Activated naive CD4-positive, alpha-beta T cell treated with Interleukin-2 at 50 U/mL for 16 hours (primary cell): Measurements from ENCODE around the gene SLC16A9.
"Not testable (repeated sequence)": the region's sequence is repeated elsewhere in the genome, so short reads cannot be mapped to it uniquely, and the experiment has no call there.

ENCODE experiments used
- DNase-seq: peaks from one replicate; pipeline ENCODE4 v3.0.0-alpha.2; 2020

Gene SLC16A9

DNA sequence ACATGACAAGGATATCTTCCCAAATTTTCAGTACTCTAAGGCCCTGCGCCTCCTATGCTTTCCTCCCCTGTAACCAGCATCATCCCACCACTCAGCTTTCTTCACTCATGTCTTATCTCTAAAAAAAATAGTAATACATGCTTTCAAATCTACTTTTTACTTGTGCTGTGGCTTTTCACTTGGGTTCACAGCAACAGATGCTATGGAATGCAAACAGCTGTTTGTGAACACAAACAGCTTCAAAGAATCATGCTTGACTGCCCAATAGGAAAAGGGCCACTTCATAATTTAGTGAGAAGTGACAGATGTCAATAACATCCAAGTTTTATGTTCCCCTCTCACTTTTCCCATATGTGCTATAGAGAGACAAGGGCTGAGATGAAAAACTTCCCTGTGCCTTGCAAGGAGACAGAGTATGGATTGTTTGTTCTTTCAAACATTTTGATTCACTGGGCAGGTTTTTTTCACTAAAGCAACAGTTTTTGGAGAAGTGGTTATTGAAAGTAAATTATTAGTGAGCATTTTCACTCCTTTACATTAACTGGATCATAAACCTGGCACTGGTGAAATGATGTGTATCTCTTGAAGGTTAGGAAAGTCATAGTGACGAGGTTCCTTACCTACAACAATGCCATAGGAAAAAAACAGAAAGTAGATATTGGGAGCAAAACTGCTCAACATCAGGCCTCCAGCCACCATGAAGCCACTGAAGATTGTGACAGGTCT is 37.3 kb downstream of the SLC16A9 start:
- no peak for DNase-seq

DNA sequence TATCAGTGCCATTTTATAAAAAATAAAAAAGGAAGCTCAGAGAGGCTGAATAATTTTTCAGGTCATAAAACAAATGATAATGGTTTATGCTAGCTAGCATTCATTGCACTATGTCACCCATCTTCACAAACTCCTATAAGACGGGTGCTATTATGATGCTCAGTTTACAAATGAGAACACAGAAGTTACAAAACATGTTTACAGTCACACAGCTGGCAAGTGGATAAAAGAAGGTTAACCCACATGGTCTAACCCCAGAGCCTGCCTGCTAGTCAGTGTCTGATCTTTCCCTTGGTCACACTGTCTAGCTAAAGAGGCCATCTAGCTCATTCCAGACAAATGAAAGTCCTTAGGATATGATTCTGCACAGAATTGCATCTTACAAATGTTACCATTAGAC is 39.4 kb downstream of the SLC16A9 start:
- DNase-seq, result no peak

DNA sequence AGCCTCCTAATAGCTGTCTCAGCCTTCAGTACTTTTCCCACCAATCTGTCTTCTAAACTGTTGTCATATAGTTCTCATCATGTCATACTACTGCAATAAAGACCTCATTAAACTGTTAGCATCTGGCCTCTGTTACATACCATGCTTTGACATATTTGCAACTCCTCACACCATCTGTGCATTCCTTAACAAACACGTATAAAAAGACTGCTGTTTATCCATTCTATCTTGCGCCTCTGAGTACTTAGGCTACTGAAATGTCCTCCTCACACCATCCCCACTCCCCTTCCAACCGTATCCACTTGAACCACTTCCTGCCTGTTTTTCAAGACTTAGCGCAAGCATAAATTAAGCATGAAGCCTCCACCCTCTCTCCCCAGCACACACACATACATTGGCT is 41.6 kb downstream of the SLC16A9 start:
- no peak for DNase-seq

GRCh38 chr10:59666310-59666709 is 43.3 kb downstream of the SLC16A9 start:
- DNase-seq, result no peak

DNA sequence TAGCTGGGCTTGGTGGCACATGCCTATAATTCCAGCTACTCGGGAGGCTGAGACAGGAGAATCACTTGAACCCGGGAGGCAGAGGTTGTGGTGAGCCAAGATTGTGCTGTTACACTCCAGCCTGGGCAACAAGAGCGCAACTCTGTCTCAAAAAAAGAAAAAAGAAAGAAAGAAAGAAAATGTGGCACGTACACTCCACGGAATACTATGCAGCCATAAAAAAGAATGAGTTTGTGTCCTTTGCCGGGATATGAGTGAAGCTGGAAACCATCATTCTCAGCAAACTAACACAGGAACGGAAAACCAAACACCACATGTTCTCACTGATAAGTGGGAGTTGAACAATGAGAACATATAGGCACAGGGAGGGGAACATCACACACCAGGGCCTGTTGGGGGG is 46.4 kb downstream of the SLC16A9 start:
- DNase-seq, result not testable (repeated sequence)

DNA sequence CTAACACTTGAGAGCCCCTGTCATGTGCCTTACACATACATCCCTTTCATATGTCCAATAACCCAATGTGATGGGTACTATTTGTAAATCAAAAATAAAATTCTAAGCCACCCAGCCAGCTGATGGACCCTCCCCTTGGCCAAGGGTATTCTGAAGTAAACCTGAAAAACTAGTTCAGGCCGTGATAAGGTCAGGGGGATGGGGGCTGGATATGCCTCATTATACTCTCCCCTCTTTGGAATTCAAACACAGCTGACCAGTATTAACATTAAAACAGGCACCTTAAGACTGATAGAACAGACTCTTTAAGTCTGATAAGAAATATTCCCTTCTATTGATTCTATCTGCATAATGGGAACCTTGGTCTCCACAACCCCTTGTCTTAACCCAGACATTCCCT is 51.9 kb downstream of the SLC16A9 start:
- DNase-seq, result no peak

GRCh38 chr10:59655309-59655708 is 54.3 kb downstream of the SLC16A9 start:
- DNase-seq, result no peak

DNA sequence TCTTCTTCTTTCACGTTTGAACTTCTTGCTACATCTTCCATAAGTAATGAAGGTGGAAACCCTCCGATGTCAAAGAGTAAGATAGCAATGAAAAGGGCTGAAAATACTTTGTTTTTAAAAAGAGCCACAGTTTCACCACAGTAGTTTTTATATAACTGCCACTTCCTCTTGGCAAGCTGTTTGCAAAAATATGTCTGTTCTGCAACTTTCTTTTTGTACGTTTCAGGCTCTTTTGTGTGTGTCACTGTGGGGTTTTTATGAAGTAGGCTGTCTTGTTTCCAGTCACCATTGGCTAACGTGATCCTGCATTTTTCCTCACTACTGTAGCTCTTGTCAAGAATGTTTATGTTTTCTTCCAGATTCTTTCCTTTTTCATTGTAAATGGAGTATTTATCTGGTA is 55.6 kb downstream of the SLC16A9 start:
- no peak for DNase-seq

DNA sequence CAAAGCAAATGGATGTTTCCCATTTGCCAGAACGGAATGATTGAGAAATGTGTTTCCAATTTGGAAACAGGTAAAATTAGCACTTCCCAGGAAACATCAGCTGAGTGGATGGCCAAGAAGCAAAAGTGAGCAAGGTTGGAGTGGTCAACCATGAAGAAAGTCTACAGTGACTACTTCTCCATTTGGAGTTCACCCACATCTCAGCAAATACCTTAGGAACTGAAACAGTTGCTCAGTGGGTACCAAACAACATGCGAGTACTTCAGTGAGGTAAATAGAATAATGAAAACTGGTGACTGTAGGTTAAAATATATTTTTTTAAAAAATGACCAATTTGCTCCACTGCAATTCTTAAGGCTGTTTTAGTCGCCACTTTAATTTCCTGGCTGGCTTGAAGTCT is 57.7 kb downstream of the SLC16A9 start:
- no peak for DNase-seq

DNA sequence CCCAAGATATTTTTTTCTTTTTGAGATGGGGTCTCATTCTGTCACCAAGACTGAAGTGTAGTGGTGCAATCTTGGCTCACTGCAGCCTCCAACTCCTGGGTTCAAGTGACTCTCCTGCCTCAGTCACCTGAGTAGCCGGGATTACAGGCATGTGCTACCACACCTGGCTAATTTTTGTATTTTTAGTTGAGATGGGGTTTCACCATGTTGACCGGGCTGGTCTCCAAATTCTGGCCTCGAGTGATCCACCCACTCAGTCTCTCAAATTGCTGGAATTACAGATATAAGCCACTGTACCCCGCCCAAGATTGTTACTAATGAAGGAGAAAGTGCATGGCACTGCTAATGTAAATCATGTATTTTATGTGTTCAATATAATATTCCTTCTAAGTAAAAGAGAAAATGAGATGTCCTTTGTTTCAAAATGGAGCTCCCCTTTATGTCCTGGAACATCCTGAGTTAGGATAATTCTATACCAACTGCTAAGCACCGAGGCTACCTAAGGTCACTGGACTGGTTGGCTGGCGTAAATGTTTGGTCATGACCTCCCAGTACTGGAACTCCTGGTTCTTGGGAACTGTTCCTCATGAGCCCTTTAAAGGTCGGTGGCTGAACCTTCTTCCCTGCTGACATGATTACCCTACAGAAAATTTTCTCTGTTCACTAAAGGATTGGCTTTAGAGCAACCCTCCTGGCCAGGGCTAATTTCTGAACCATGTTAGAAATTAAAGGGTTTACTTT is 59.9 kb downstream of the SLC16A9 start:
- DNase-seq, result no peak

- DNase-seq, result no peak
Observed at GRCh38 chr10:59648711-59649201, 60.9 kb downstream of the SLC16A9 start.

DNA sequence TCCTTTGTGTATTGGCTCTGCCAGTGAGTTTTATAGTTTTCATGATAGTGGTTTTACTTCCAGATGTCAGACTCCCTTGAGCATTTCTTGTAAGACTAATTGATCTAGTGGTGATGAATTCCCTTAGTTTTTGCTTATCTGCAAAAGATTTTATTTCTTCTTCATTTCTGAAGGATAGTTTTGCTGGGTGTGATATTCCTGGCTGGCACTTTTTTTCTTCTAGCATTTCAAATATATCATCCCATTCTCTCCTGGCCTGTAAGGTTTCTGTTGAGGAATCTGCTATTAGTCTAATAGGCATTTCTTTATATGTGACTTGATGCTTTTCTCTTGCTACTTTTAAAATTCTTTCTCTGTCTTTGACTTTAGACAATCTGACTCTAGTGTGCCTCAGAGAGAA is 64.8 kb downstream of the SLC16A9 start:
- no peak for DNase-seq

GRCh38 chr10:59641688-59642087 is 68.0 kb downstream of the SLC16A9 start:
- DNase-seq, result not testable (repeated sequence)

- DNase-seq, result no peak
Observed at GRCh38 chr10:59635502-59636290, 74.0 kb downstream of the SLC16A9 start.

DNA sequence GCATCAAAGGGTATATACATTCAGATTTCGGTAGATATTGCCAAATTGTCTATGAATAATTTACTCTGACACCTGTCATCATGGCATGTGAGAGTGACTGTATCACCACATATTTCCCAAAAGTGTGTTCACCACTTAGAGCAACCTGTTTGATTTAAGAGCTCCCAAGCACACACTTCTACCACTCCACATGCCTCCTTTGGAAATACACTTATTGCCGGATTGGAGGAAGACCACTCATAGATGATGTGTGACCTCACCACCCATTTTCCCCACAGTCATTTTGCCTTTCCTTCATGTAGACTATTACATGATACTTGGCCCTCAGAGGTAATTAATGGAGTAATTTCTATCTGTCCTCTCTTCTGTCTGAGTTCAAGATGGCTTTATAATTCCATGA is 75.5 kb downstream of the SLC16A9 start:
- no peak for DNase-seq

DNA sequence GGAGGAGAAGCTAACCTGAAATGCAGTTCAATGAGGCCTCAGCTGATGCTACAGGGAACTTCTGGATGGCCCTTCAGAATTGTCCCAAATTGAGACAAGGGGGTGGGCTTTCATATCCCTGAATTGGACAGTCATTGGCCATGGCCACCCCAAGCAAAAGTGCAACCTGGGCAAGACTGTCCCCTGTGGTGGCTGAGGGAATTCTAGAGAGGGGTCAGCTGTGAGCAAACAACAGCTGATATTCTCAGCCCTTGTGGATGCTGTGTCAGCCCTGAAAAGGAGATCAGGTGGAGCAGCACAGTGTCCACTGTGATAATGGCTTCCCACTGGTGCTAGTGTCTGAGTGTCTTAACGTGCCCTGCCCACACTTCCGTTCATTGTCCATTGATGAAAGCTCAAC is 76.6 kb downstream of the SLC16A9 start:
- DNase-seq, result no peak

GRCh38 chr10:59631882-59632807 is 77.5 kb downstream of the SLC16A9 start:
- DNase-seq, result no peak

DNA sequence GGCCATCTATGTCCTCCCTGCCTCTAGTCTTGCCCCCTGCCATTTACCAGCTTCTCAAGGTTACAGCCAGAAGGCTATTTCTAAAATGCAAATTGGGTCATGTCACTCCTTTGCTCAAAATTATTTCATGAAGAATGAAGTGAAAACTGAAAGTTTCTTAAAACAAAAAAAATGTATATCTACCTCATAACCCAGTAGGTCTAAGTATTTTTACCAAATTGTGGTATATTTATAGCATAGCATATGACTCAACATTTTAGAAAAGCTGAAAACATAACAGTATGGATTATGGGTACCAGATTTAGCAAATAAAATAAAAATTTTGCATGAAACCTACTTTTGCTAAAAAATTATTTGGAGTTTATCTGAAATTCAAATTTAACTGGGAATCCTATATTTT is 78.4 kb downstream of the SLC16A9 start:
- no peak for DNase-seq

GRCh38 chr10:59628965-59629364 is 80.7 kb downstream of the SLC16A9 start:
- no peak for DNase-seq

GRCh38 chr10:59628456-59628855 is 81.2 kb downstream of the SLC16A9 start:
- DNase-seq, result no peak

DNA sequence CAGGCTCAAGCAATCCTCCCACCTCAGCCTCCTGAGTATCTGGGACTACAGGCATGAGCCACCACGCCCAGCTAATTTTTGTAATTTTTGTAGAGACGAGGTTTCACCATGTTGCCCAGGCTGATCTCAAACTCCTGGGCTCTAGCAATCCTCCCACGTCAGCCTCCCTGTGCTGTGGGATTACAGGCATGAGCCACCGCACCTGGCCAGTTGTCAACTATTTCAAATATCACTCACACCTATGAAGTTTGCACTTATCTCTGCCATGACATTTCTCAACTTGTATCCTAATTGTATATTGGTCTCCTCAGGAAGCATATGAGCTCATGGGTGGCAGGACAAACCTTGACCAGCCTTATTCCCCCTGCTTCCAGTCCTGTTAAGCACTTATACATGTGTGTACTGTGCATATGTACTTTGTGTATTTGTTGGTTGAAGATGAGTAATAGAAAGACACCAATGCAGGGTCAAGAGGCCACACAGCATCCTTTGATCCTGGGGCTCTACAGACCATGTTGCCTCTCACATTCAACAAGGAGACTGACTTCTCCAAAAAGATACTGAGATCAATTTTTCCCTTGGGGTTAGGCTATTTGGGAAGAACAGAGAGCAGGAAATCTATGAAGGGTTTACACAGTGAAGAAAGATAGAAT is 82.2 kb downstream of the SLC16A9 start:
- DNase-seq, result no peak

DNA sequence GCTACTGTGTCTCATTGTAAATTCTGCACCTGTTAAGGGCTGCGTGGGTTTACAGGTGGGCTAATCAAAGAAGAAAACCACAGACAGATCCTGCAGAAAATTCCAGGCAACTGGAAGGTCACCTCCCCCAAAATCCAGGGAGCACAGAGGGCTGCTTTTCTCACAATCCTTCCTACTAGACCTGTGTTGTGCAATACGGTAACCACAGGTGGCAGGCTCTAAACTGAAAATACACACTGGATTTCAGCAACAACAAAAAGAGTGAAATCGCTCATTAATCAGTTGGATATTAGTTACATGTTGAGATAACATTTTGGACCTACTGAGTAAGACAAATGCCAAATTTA is 83.2 kb downstream of the SLC16A9 start:
- no peak for DNase-seq
